Measurements from ENCODE around the gene PTPRN2.

- TF ChIP-seq CTCF (IDR thresholded peaks at IDR 0.05) (no peak), POLR2AphosphoS5 (IDR thresholded peaks at IDR 0.05; ENCODE audit: low read depth, low read length) (no peak), REST (IDR thresholded peaks at IDR 0.05; ENCODE audit: insufficient read depth in 1 of 2, low read depth in 2 of 2, low read length in 1 of 2) (no peak), SIN3A (IDR thresholded peaks at IDR 0.05; ENCODE audit: borderline replicate concordance, insufficient read depth, low read depth, low read length) (no peak)
Observed at GRCh38 chr7:157775021-157775559, 812.5 kb downstream of the PTPRN2 start.
